K562 (cell line): Measurements from ENCODE around the gene TFCP2. TPM values are rescaled to one million over a fixed set of nuclear protein-coding genes. Genes with fewer than 3 reads are reported as not detected.
A peak's percentile ranks its signal among the peaks of the same experiment; 100 is the strongest.

Experiments
- ATF1 ChIP-seq, 2 experiments: fragments of 450-650 bp in 1 of 2; IDR thresholded peaks; 2 replicates each; pipeline ENCODE4 v1.6.1; 2016; ENCODE audit warnings: missing compliant biosample characterization in 1 of 2, missing genetic modification characterization in 1 of 2
- CBFB ChIP-seq: sonication (generic); formaldehyde crosslinking; IDR thresholded peaks from 2 replicates; pipeline ENCODE4 v1.4.0; 2020; ENCODE audit warnings: mild to moderate bottlenecking, missing genetic modification reagents
- CBX8 ChIP-seq: fragments of 200-600 bp; sonication (generic); IDR thresholded peaks from 2 replicates; pipeline ENCODE4 v1.6.1; 2012; ENCODE audit warnings: borderline replicate concordance, mixed run types, low read depth, mild to moderate bottlenecking, moderate library complexity, mixed read lengths, low read length, control low read depth, inconsistent platforms; ENCODE audit not compliant: poor library complexity, severe bottlenecking; ENCODE audit errors: extremely low read depth
- CHCHD3 ChIP-seq: fragments of 250-450 bp; sonication (Bioruptor Pico); IDR thresholded peaks from 2 replicates; pipeline ENCODE4 v2.1.2; 2022; ENCODE audit warnings: mild to moderate bottlenecking
- COPS2 ChIP-seq: fragments of 450-650 bp; conservative IDR thresholded peaks from 2 replicates; pipeline ENCODE4 v1.6.1; 2016; ENCODE audit warnings: mild to moderate bottlenecking, moderate library complexity
- MEF2D ChIP-seq: conservative IDR thresholded peaks from 2 replicates; pipeline ENCODE4 v1.6.1; 2016; ENCODE audit warnings: low read depth, missing genetic modification characterization, missing compliant biosample characterization
- NR2C1 ChIP-seq, 2 experiments: fragments of 450-650 bp; IDR thresholded peaks; 2 replicates each; pipeline ENCODE4 v1.6.1; 2017; ENCODE audit warnings: mild to moderate bottlenecking in 2 of 2, antibody characterized with exemption in 1 of 2, inconsistent platforms in 1 of 2, missing compliant biosample characterization in 1 of 2, missing genetic modification characterization in 1 of 2
- PML ChIP-seq: IDR thresholded peaks from 2 replicates; pipeline ENCODE4 v1.6.1; 2012; ENCODE audit warnings: low read length, inconsistent platforms
- PPARD ChIP-seq: fragments of 250-450 bp; sonication (Bioruptor Pico); IDR thresholded peaks from 2 replicates; pipeline ENCODE4 v1.8.0; 2022; ENCODE audit warnings: inconsistent platforms, mild to moderate bottlenecking, moderate library complexity
- SMAD4 ChIP-seq: fragments of 250-450 bp; sonication (Bioruptor Pico); conservative IDR thresholded peaks from 2 replicates; pipeline ENCODE4 v1.8.0; 2021; ENCODE audit warnings: inconsistent platforms, mild to moderate bottlenecking, moderate library complexity
- ZNF324 ChIP-seq: fragments of 250-450 bp; sonication (Bioruptor Pico); IDR thresholded peaks from 2 replicates; pipeline ENCODE4 v1.4.0; 2020; ENCODE audit warnings: mild to moderate bottlenecking
- polyA plus RNA-seq, 8 experiments: library from polyadenylated mRNA; depleted of rRNA in 4 of 8; stranded (reverse) in 5 of 8; unstranded in 3 of 8; fragments of >200 nt; fragmentation: Nextera tagmentation in 2 of 8; fragmentation: Illumina TruSeq in 1 of 8; extraction: Ambion mirVana in 2 of 8; extraction: Trizol in 1 of 8; gene quantifications; 2 replicates each; pipeline versions ENCODE4 v1.2.1 to v1.2.3, GENCODE V29; 2011 to 2014; ENCODE audit warnings: inconsistent platforms in 1 of 8, missing spikeins in 1 of 8
- total RNA-seq, 7 experiments: library from RNA; depleted of rRNA in 6 of 7; stranded (reverse); fragments of >200 nt in 6 of 7; fragmentation: Illumina TruSeq in 2 of 7; extraction: Trizol in 2 of 7; gene quantifications; 2 replicates each; pipeline versions ENCODE4 v1.2.1 to v1.2.3, GENCODE V29; 2011 to 2021; ENCODE audit warnings: low replicate concordance in 1 of 7
- TF ChIP-seq, protein P1 (sequence below), 2 experiments: fragments of 450-650 bp in 1 of 2; IDR thresholded peaks; 2 replicates each; pipeline ENCODE4 v1.6.1; 2011 to 2017; ENCODE audit warnings: low read depth in 2 of 2, antibody characterized with exemption in 1 of 2, borderline replicate concordance in 1 of 2, low read length in 1 of 2, mild to moderate bottlenecking in 1 of 2, mixed read lengths in 1 of 2; ENCODE audit not compliant: control insufficient read depth in 1 of 2
- TF ChIP-seq, protein P2 (sequence below): fragments of 250-450 bp; sonication (Bioruptor Pico); IDR thresholded peaks from 2 replicates; pipeline ENCODE4 v1.5.0; 2021; ENCODE audit warnings: mild to moderate bottlenecking, moderate library complexity
- TF ChIP-seq, protein P3 (sequence below): IDR thresholded peaks from 3 replicates; pipeline ENCODE4 v1.6.1; 2011; ENCODE audit warnings: borderline replicate concordance, mild to moderate bottlenecking, moderate library complexity; ENCODE audit not compliant: insufficient read length; ENCODE audit errors: extremely low read depth

Gene TFCP2
- total and polyA plus RNA-seq, 9 of the 15 experiments (the other 6 are each of a cell fraction or from before 2014, with no cell fraction given) = 8.0 to 38.9 (median 19.3) TPM

DNA sequence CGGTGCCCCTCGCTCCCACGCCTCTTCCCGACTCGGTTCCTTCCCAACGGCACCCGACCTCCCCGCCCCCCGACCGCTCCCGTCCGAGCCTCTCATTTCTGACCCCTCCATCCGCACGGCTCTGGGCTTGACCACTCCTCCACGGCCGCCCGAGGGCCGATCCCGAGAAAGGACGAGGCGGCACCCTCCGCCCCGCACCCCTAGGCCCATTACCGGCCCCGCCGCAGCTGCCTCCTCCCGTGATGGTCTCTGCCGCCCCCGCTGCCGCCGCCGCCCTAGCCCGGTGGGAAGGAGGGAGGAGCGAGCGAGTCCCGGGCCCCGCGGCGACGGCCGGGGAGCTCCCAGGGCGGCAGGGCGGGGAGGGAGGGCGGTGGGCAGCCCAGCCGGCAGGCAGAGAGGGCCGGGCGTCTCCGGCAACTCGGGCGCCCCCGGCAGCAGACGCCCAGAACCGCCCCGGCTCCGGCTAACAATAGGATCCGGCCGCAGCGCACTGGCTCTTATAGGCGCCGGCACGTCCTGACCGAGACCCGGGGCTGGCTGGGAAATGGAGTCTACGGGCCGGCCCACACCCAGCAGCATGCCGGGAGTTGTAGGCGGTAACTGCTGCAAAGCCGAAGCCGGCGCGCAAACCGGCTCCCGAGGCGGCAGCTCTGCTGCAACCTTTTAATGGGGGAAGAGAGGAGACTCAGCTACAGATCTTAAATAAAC is 89.7 kb downstream of the TFCP2 start, which contains the start of gene CSRNP2 (continued):
- TF ChIP-seq ATF1 (CRISPR knock-in tag; IDR thresholded peaks at IDR 0.05) (no peak), ATF1 (tag; IDR thresholded peaks at IDR 0.05) (peak; percentile 57), PPARD (CRISPR knock-in tag) (no peak), NR2C1 (IDR thresholded peaks at IDR 0.05) (peak; percentile 64; the same call in 1 of the 2 replicates), NR2C1 (tag; IDR thresholded peaks at IDR 0.05) (peak; percentile 77; the same call in 1 of the 2 replicates), SMAD4 (peak; percentile 69), PML (peak; percentile 70; the same call in 1 of the 2 replicates), CBFB (CRISPR knock-in tag) (no peak), COPS2 (no peak), MEF2D (no peak), CHCHD3 (CRISPR knock-in tag) (no peak), ZNF324 (CRISPR knock-in tag) (no peak), CBX8 (no peak)
- TF ChIP-seq, protein P1, sequence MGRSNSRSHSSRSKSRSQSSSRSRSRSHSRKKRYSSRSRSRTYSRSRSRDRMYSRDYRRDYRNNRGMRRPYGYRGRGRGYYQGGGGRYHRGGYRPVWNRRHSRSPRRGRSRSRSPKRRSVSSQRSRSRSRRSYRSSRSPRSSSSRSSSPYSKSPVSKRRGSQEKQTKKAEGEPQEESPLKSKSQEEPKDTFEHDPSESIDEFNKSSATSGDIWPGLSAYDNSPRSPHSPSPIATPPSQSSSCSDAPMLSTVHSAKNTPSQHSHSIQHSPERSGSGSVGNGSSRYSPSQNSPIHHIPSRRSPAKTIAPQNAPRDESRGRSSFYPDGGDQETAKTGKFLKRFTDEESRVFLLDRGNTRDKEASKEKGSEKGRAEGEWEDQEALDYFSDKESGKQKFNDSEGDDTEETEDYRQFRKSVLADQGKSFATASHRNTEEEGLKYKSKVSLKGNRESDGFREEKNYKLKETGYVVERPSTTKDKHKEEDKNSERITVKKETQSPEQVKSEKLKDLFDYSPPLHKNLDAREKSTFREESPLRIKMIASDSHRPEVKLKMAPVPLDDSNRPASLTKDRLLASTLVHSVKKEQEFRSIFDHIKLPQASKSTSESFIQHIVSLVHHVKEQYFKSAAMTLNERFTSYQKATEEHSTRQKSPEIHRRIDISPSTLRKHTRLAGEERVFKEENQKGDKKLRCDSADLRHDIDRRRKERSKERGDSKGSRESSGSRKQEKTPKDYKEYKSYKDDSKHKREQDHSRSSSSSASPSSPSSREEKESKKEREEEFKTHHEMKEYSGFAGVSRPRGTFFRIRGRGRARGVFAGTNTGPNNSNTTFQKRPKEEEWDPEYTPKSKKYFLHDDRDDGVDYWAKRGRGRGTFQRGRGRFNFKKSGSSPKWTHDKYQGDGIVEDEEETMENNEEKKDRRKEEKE (IDR thresholded peaks at IDR 0.05; ENCODE audit: borderline replicate concordance in 1 of 2, control insufficient read depth in 1 of 2, low read depth in 2 of 2, low read length in 1 of 2) = peak in 1 of 2 experiments; percentile 77; a peak in 1 of 4 replicates
- TF ChIP-seq, protein P2, sequence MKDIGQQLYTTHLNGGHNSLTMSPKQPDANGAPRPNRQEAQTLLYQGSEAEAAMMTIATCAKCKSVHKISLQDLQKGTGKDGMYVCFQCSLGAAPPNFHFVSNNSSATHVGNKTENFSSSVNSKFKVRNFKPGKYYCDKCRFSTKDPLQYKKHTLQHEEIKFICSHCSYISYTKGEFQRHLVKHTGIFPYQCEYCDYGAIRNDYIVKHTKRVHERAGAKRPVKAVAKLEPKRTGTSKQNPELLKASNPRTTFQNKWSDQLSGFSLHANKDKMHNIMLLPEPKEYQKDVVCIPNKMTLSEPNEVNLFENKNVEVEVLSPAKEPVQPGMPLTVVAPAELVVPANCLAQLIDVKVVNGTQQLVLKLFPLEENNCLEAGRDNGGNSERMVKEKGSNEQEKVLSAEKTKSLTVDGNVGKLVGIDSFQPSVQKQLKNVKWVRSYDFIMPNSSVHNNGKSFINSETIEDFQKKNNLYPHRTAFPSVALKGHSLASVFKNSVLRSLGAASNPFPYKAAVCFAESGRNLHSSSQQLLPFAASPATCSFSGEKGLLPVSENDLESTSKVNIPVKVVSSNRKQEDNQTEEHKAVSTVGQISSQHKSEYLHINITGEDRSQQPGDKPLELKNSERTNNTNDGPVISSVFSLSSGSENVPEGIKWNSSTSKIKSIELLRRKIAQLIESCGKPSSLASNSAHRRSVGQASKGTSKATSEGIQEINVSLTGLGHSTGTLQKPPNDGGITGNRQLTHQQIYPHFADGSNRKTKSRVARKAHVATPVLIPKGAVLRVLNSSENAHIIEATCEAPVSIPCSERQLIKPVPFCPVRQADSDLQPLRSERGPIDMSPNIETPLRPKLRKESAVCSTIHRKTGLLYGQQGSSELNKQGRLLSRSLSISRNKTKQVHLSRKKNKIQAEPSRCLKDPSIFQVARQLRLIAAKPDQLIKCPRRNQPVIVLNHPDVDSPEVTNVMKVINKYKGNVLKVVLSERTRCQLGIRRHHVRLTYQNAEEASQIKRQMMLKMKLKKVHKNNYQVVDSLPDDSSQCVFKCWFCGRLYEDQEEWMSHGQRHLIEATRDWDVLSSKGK = no peak
- TF ChIP-seq, protein P3, sequence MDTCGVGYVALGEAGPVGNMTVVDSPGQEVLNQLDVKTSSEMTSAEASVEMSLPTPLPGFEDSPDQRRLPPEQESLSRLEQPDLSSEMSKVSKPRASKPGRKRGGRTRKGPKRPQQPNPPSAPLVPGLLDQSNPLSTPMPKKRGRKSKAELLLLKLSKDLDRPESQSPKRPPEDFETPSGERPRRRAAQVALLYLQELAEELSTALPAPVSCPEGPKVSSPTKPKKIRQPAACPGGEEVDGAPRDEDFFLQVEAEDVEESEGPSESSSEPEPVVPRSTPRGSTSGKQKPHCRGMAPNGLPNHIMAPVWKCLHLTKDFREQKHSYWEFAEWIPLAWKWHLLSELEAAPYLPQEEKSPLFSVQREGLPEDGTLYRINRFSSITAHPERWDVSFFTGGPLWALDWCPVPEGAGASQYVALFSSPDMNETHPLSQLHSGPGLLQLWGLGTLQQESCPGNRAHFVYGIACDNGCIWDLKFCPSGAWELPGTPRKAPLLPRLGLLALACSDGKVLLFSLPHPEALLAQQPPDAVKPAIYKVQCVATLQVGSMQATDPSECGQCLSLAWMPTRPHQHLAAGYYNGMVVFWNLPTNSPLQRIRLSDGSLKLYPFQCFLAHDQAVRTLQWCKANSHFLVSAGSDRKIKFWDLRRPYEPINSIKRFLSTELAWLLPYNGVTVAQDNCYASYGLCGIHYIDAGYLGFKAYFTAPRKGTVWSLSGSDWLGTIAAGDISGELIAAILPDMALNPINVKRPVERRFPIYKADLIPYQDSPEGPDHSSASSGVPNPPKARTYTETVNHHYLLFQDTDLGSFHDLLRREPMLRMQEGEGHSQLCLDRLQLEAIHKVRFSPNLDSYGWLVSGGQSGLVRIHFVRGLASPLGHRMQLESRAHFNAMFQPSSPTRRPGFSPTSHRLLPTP = no peak
